Endodermal cell (in vitro differentiated cells): ENCODE data around the gene AKT1. TPM values are rescaled to one million over a fixed set of nuclear protein-coding genes. Genes with fewer than 3 reads are reported as not detected.

ENCODE experiments used
- DNase-seq: peaks from one replicate; pipeline ENCODE4 v3.0.0-alpha.2; 2017
- H3K27ac ChIP-seq: 2 replicates; pipeline ENCODE4 v1.5.1; 2013; ENCODE audit warnings: mild to moderate bottlenecking, low read depth, low read length, moderate library complexity
- H3K27me3 ChIP-seq: 2 replicates; pipeline ENCODE4 v1.6.1; 2013; ENCODE audit warnings: mild to moderate bottlenecking, low read length, moderate library complexity; ENCODE audit not compliant: insufficient read depth, control insufficient read depth, poor library complexity, severe bottlenecking
- H3K36me3 ChIP-seq: 2 replicates; pipeline ENCODE4 v1.7.0; 2013; ENCODE audit warnings: mild to moderate bottlenecking, low read length, moderate library complexity; ENCODE audit not compliant: control insufficient read depth, insufficient read depth
- H3K4me1 ChIP-seq: one replicate; pipeline ENCODE4 v1.7.0; 2013; ENCODE audit warnings: low read length; ENCODE audit not compliant: control insufficient read depth, insufficient read depth
- H3K4me3 ChIP-seq: 2 replicates; pipeline ENCODE4 v1.5.1; 2013; ENCODE audit warnings: mild to moderate bottlenecking, low read length, moderate library complexity
- H3K9ac ChIP-seq: 2 replicates; pipeline ENCODE4 v1.6.1; 2013; ENCODE audit warnings: mild to moderate bottlenecking, low read length, moderate library complexity; ENCODE audit not compliant: poor library complexity, severe bottlenecking; ENCODE audit errors: extremely low read depth
- H3K9me3 ChIP-seq: 2 replicates; pipeline ENCODE4 v1.6.1; 2013; ENCODE audit warnings: mild to moderate bottlenecking, low read length, moderate library complexity; ENCODE audit not compliant: control insufficient read depth
- H3K27ac Mint-ChIP-seq: 2 replicates; pipeline ENCODE4 v1.8.0; 2020; ENCODE audit warnings: mixed read lengths
- H3K27me3 Mint-ChIP-seq: 2 replicates; pipeline ENCODE4 v1.8.0; 2021; ENCODE audit warnings: mild to moderate bottlenecking, mixed read lengths; ENCODE audit not compliant: insufficient read depth
- H3K36me3 Mint-ChIP-seq: 2 replicates; pipeline ENCODE4 v1.8.0; 2020; ENCODE audit warnings: low read depth, mixed read lengths
- H3K4me1 Mint-ChIP-seq: 2 replicates; pipeline ENCODE4 v1.8.0; 2020; ENCODE audit warnings: mixed read lengths
- H3K4me3 Mint-ChIP-seq: 2 replicates; pipeline ENCODE4 v1.8.0; 2020; ENCODE audit warnings: mild to moderate bottlenecking, moderate library complexity, mixed read lengths
- H3K9me3 Mint-ChIP-seq: 2 replicates; pipeline ENCODE4 v1.8.0; 2020; ENCODE audit warnings: mild to moderate bottlenecking, mixed read lengths
- CTCF ChIP-seq: fragments of 200-600 bp; sonication (generic); conservative IDR thresholded peaks from 2 replicates; pipeline ENCODE4 v1.5.0; 2021; ENCODE audit warnings: antibody characterized with exemption, mild to moderate bottlenecking
- WGBS, 2 experiments: methylation state at CpG; one replicate each; pipeline versions ENCODE4 v1.1.5 to v1.1.7; 2013; ENCODE audit warnings: missing lambda C conversion rate in 2 of 2, mixed read lengths in 1 of 2; ENCODE audit not compliant: insufficient coverage in 1 of 2, insufficient read length in 1 of 2; 5-methylcytosine and 5-hydroxymethylcytosine counted together
- total RNA-seq, 2 donors: library from RNA; stranded (reverse); fragmentation: NEBNext Ultra II Directional in 1 of 2; extraction: Animal tissue kit (Norgen Biotek cat#: 25700) in 1 of 2; gene quantifications; 2 replicates in 1 of 2; 3 replicates in 1 of 2; pipeline ENCODE4 v1.2.1, GENCODE V29; 2021

Gene AKT1
- total RNA-seq, 2 donors from 2014 or later, result 133 to 152 TPM

- Mint-ChIP-seq H3K9me3 (no peaks in the 10 kb centered on the region), H3K27ac (no peak overlapping the region), H3K27me3 (no peaks in the 10 kb centered on the region), H3K36me3 (peaks cover 4% of the 10 kb centered on the region), H3K4me3 (no peak overlapping the region), H3K4me1 (no peaks in the 10 kb centered on the region)
- DNase-seq, result no peak
- H3K27ac ChIP-seq, result no peak overlapping the region
- H3K9ac ChIP-seq, result no peak overlapping the region
- peaks cover 6% of the 10 kb centered on the region for H3K36me3 ChIP-seq
- no peak overlapping the region for H3K4me3 ChIP-seq
- 92 to 95% methylated on average over 8 to 12 of the region's 14 CpGs for WGBS, 2 experiments
- no peaks in the 10 kb centered on the region for H3K27me3 ChIP-seq
- no peaks in the 10 kb centered on the region for H3K9me3 ChIP-seq
- H3K4me1 ChIP-seq, result no peaks in the 10 kb centered on the region
- TF ChIP-seq CTCF, result no peak
Observed at GRCh38 chr14:104786091-104786586, 9.4 kb downstream of the AKT1 start.

GRCh38 chr14:104785708-104786080 lies 9.9 kb downstream of the AKT1 start:
- no peaks in the 10 kb centered on the region for H3K27me3 ChIP-seq
- H3K9me3 ChIP-seq, result no peaks in the 10 kb centered on the region
- no peak for TF ChIP-seq CTCF
- no peak overlapping the region for H3K4me3 Mint-ChIP-seq
- H3K4me1 Mint-ChIP-seq, result no peaks in the 10 kb centered on the region
- no peak overlapping the region for H3K27ac ChIP-seq
- H3K9me3 Mint-ChIP-seq, result no peaks in the 10 kb centered on the region
- no peak overlapping the region for H3K9ac ChIP-seq
- WGBS, 2 experiments, result 98 to 100% methylated on average over 8 to 13 of the region's 13 CpGs
- no peaks in the 10 kb centered on the region for H3K4me1 ChIP-seq
- no peak overlapping the region for H3K27ac Mint-ChIP-seq
- DNase-seq, result no peak
- H3K36me3 ChIP-seq, result peaks cover 8% of the 10 kb centered on the region
- H3K27me3 Mint-ChIP-seq, result no peaks in the 10 kb centered on the region
- no peak overlapping the region for H3K4me3 ChIP-seq
- peaks cover 2% of the 10 kb centered on the region for H3K36me3 Mint-ChIP-seq

GRCh38 chr14:104784846-104785707 lies 10.5 kb downstream of the AKT1 start:
- Mint-ChIP-seq H3K4me3 (no peak overlapping the region), H3K9me3 (no peaks in the 10 kb centered on the region), H3K27me3 (no peaks in the 10 kb centered on the region), H3K4me1 (no peaks in the 10 kb centered on the region), H3K36me3 (peaks cover 2% of the 10 kb centered on the region), H3K27ac (no peak overlapping the region)
- TF ChIP-seq CTCF, result no peak
- Histone ChIP-seq H3K9me3 (no peaks in the 10 kb centered on the region), H3K36me3 (peaks cover 7% of the 10 kb centered on the region), H3K27me3 (no peaks in the 10 kb centered on the region), H3K4me3 (no peak overlapping the region), H3K27ac (no peak overlapping the region), H3K4me1 (no peaks in the 10 kb centered on the region), H3K9ac (no peak overlapping the region)
- no peak for DNase-seq
- 94 to 95% methylated on average over 18 to 36 of the region's 36 CpGs for WGBS, 2 experiments
